Liver (tissue), 9 donors: ENCODE results near the gene UBE3D. TPM values are rescaled to one million over a fixed set of nuclear protein-coding genes. Genes with fewer than 3 reads are reported as not detected.

Source experiments
- DNase-seq: peaks from one replicate; pipeline ENCODE4 v3.0.0-alpha.2; 2017; ENCODE audit warnings: low spot score
- H3K27ac ChIP-seq, 2 donors: one replicate each; pipeline ENCODE4 v1.7.0; 2013; ENCODE audit warnings: inconsistent platforms in 2 of 2, low read length in 2 of 2, control low read depth in 1 of 2, low read depth in 1 of 2, mild to moderate bottlenecking in 1 of 2
- H3K27me3 ChIP-seq, 4 donors: one replicate each; pipeline versions ENCODE4 v1.6.1 to v1.7.0; 2013; ENCODE audit warnings: low read length in 3 of 4, inconsistent platforms in 1 of 4, mild to moderate bottlenecking in 1 of 4, moderate library complexity in 1 of 4; ENCODE audit not compliant: control insufficient read depth in 4 of 4, insufficient read depth in 4 of 4
- H3K36me3 ChIP-seq, 4 donors: one replicate each; pipeline versions ENCODE4 v1.6.1 to v1.7.0; 2013; ENCODE audit warnings: low read length in 3 of 4, mild to moderate bottlenecking in 3 of 4, low read depth in 1 of 4, moderate library complexity in 1 of 4; ENCODE audit not compliant: control insufficient read depth in 4 of 4, insufficient read depth in 3 of 4
- H3K4me1 ChIP-seq, 4 donors: one replicate each; pipeline versions ENCODE4 v1.6.1 to v1.7.0; 2013; ENCODE audit warnings: low read length in 3 of 4, mild to moderate bottlenecking in 3 of 4, moderate library complexity in 1 of 4; ENCODE audit not compliant: control insufficient read depth in 4 of 4, insufficient read depth in 4 of 4
- H3K4me3 ChIP-seq, 3 donors: one replicate each; pipeline versions ENCODE4 v1.6.1 to v1.7.0; 2013; ENCODE audit warnings: low read length in 3 of 3, control low read depth in 1 of 3, low read depth in 1 of 3, mild to moderate bottlenecking in 1 of 3
- H3K9ac ChIP-seq, 2 donors: one replicate each; pipeline ENCODE4 v1.7.0; 2013; ENCODE audit warnings: low read length in 2 of 2, mild to moderate bottlenecking in 2 of 2, moderate library complexity in 2 of 2, control low read depth in 1 of 2, low read depth in 1 of 2
- H3K9me3 ChIP-seq, 4 donors: one replicate each; pipeline versions ENCODE4 v1.6.1 to v1.7.0; 2013; ENCODE audit warnings: low read length in 3 of 4; ENCODE audit not compliant: control insufficient read depth in 4 of 4
- ATF3 ChIP-seq: IDR thresholded peaks from 2 replicates; pipeline ENCODE4 v1.6.1; 2016; ENCODE audit warnings: antibody characterized with exemption
- EGR1 ChIP-seq, 2 donors: IDR thresholded peaks; 2 replicates each; pipeline ENCODE4 v1.6.1; 2016 to 2018; ENCODE audit warnings: antibody characterized with exemption in 2 of 2, low read depth in 2 of 2
- FOXA1 ChIP-seq: IDR thresholded peaks from 2 replicates; pipeline ENCODE4 v1.6.1; 2016; ENCODE audit warnings: antibody characterized with exemption
- HNF4A ChIP-seq, 2 donors: conservative IDR thresholded peaks; 2 replicates each; pipeline ENCODE4 v1.6.1; 2016; ENCODE audit warnings: antibody characterized with exemption in 2 of 2, mild to moderate bottlenecking in 2 of 2
- HNF4G ChIP-seq: IDR thresholded peaks from 2 replicates; pipeline ENCODE4 v1.6.1; 2016; ENCODE audit warnings: antibody characterized with exemption
- JUND ChIP-seq, 2 donors: IDR thresholded peaks; 2 replicates each; pipeline ENCODE4 v1.6.1; 2016; ENCODE audit warnings: antibody characterized with exemption in 2 of 2
- NR2F2 ChIP-seq: IDR thresholded peaks from 2 replicates; pipeline ENCODE4 v1.6.1; 2016; ENCODE audit warnings: antibody characterized with exemption
- RAD21 ChIP-seq, 2 donors: IDR thresholded peaks; 2 replicates each; pipeline ENCODE4 v1.6.1; 2016; ENCODE audit warnings: antibody characterized with exemption in 2 of 2, mild to moderate bottlenecking in 2 of 2
- REST ChIP-seq: IDR thresholded peaks from 2 replicates; pipeline ENCODE4 v1.6.1; 2016; ENCODE audit warnings: antibody characterized with exemption, mild to moderate bottlenecking
- RXRA ChIP-seq, 2 donors: IDR thresholded peaks; 2 replicates each; pipeline ENCODE4 v1.6.1; 2017 to 2018; ENCODE audit warnings: antibody characterized with exemption in 2 of 2, mild to moderate bottlenecking in 1 of 2
- SP1 ChIP-seq: IDR thresholded peaks from 2 replicates; pipeline ENCODE4 v1.6.1; 2018; ENCODE audit warnings: antibody characterized with exemption, mild to moderate bottlenecking
- YY1 ChIP-seq: IDR thresholded peaks from 2 replicates; pipeline ENCODE4 v1.6.1; 2016; ENCODE audit warnings: antibody characterized with exemption, mild to moderate bottlenecking
- ZBTB33 ChIP-seq: IDR thresholded peaks from 2 replicates; pipeline ENCODE4 v1.6.1; 2016; ENCODE audit warnings: antibody characterized with exemption
- WGBS: extraction: QIAGEN DNeasy Blood & Tissue Kit; methylation state at CpG from one replicate; pipeline ENCODE4 v1.1.7; 2013; 5-methylcytosine and 5-hydroxymethylcytosine counted together
- polyA plus RNA-seq, 2 donors: library from polyadenylated mRNA; stranded (reverse) in 1 of 2; unstranded in 1 of 2; fragments of 200-250 nt in 1 of 2; fragments of >200 nt in 1 of 2; fragmentation: Nextera tagmentation in 1 of 2; extraction: Ambion mirVana in 1 of 2; gene quantifications; one replicate each; pipeline versions ENCODE4 v1.2.1 to v1.2.3, GENCODE V29; 2013 to 2015
- total RNA-seq, 2 donors: library from RNA; depleted of rRNA; stranded (reverse); fragments of >200 nt; gene quantifications; one replicate each; pipeline ENCODE4 v1.2.3, GENCODE V29; 2014
- donor health status: healthy.
- donor health status: healthy.
- donor health status: healthy.
- donor health status: healthy.
- donor health status: healthy.

UBE3D gene
- total and polyA plus RNA-seq, 4 donors: 0.78 to 6.4 (median 1.9) TPM

- TF ChIP-seq NR2F2 (no peak), HNF4G (no peak), EGR1 (IDR thresholded peaks at IDR 0.05; ENCODE audit: low read depth in 2 of 2) (no peak), RAD21 (IDR thresholded peaks at IDR 0.05) (no peak)
- no peaks in the 10 kb centered on the region for H3K9me3 ChIP-seq
- DNase-seq: no peak
- H3K27me3 ChIP-seq: no peaks in the 10 kb centered on the region
- no peak overlapping the region for H3K9ac ChIP-seq
- no peak overlapping the region for H3K27ac ChIP-seq
- H3K4me3 ChIP-seq: no peak overlapping the region
- no peaks in the 10 kb centered on the region for H3K36me3 ChIP-seq
- H3K4me1 ChIP-seq: no peaks in the 10 kb centered on the region
- WGBS: 94% methylated on average over 4 of the region's 4 CpGs
Observed at GRCh38 chr6:82959385-82959941, 106.2 kb downstream of the UBE3D start.

- Histone ChIP-seq H3K9ac (no peak overlapping the region), H3K4me3 (no peak overlapping the region), H3K27ac (no peak overlapping the region), H3K4me1 (no peaks in the 10 kb centered on the region), H3K36me3 (no peaks in the 10 kb centered on the region), H3K9me3 (no peaks in the 10 kb centered on the region), H3K27me3 (no peaks in the 10 kb centered on the region)
- DNase-seq: no peak
- WGBS: 86% methylated on average over 1 of the region's 1 CpG
- TF ChIP-seq HNF4A (conservative IDR thresholded peaks at IDR 0.05): no peak
- TF ChIP-seq ATF3: no peak
- TF ChIP-seq JUND (IDR thresholded peaks at IDR 0.05): no peak
- no peak for TF ChIP-seq EGR1 (IDR thresholded peaks at IDR 0.05; ENCODE audit: low read depth in 2 of 2)
- TF ChIP-seq YY1: no peak
- no peak for TF ChIP-seq SP1
- TF ChIP-seq HNF4G: no peak
- TF ChIP-seq NR2F2: no peak
- TF ChIP-seq REST: no peak
- TF ChIP-seq FOXA1: no peak
- TF ChIP-seq ZBTB33: no peak
- TF ChIP-seq RXRA (IDR thresholded peaks at IDR 0.05): no peak
Observed at GRCh38 chr6:82958551-82958950, 107.1 kb downstream of the UBE3D start.

- no peak overlapping the region for H3K4me3 ChIP-seq
- no peak for DNase-seq
- no peak overlapping the region for H3K27ac ChIP-seq
- no peaks in the 10 kb centered on the region for H3K36me3 ChIP-seq
- H3K9me3 ChIP-seq: no peaks in the 10 kb centered on the region
- TF ChIP-seq RXRA (IDR thresholded peaks at IDR 0.05) (no peak), HNF4A (conservative IDR thresholded peaks at IDR 0.05) (no peak), NR2F2 (no peak), HNF4G (no peak), RAD21 (IDR thresholded peaks at IDR 0.05) (no peak), ZBTB33 (no peak), FOXA1 (no peak), SP1 (no peak), JUND (IDR thresholded peaks at IDR 0.05) (no peak)
- WGBS: 91% methylated on average over 2 of the region's 2 CpGs
- H3K27me3 ChIP-seq: no peaks in the 10 kb centered on the region
- no peak overlapping the region for H3K9ac ChIP-seq
- H3K4me1 ChIP-seq: no peaks in the 10 kb centered on the region
Observed at GRCh38 chr6:82957868-82958245, 107.8 kb downstream of the UBE3D start.
